TTC549 (cell line): Measurements from ENCODE around the gene MTMR3.
"Not testable (repeated sequence)": the region's sequence is repeated elsewhere in the genome, so short reads cannot be mapped to it uniquely, and the experiment has no call there.

Experiments used
- FAIRE-seq: peaks from 2 replicates; lab custom pipeline; 2012; peaks lifted over from hg19 to GRCh38; lab: Jason Lieb, UNC

The MTMR3 gene

DNA sequence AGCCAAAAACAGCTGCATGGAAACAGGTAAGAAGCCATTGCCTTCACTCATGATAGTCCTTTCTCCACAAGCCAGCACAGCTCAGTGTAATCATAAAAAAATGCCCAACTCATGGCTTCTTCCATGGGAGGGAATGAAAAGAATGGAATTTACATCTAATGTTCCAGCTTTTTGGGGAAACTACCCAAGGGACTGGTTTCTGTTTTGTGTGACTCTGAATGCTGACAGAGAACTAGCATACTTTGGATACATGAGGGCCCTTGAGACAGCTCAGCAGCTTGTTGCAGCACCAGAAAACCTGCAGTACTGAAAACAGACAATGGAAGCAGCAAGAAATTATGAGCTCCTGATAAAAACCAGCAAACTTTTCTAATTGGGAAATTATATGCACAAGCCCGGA lies 173.0 kb downstream of the MTMR3 start:
- FAIRE-seq = no peak

DNA sequence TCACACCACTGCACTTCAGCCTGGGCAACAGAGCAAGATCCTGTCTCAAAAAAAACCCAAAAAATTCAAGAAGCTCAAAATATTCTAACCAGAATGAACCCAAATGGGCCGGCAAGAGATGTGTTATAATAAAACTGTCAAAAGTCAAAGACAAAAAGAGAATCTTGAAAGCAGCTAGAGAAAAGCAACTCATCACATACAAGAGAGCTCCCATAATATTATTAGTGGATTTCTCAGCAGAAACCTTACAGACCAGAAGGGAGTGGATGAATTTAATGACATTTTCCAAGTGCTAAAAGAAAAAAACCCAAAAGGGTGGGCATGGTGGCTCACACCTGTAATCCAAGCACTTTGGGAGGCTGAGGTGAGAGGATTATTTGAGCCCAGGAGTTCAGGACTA lies 174.4 kb downstream of the MTMR3 start:
- no peak for FAIRE-seq

DNA sequence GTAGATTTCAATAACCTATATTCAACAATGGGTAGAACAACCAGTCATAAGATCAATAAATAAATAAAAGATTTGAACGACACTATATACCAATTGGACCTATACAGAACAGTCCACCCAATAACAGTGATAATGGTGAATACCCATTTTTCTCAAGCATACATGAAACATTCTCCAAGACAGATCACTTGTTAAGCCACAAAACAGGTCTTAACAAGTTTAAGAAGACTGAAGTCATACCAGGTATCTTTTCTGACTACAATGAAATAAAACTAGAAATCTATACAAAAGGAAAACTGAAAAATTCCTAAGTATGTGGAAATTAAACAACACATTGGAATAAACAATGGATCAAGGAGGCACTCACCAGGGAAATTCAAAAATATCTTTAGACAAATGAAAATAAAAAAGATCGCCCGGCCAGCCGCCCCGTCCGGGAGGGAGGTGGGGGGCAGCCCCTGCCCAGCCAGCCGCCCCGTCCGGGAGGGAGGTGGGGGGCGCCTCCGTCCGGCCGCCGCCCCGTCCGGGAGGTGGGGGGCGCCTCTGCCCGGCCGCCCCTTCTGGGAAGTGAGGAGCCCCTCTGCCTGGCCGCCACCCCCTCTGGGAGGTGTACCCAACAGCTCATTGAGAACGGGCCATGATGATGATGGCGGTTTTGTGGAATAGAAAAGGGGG lies 176.5 kb downstream of the MTMR3 start:
- not testable (repeated sequence) for FAIRE-seq

DNA sequence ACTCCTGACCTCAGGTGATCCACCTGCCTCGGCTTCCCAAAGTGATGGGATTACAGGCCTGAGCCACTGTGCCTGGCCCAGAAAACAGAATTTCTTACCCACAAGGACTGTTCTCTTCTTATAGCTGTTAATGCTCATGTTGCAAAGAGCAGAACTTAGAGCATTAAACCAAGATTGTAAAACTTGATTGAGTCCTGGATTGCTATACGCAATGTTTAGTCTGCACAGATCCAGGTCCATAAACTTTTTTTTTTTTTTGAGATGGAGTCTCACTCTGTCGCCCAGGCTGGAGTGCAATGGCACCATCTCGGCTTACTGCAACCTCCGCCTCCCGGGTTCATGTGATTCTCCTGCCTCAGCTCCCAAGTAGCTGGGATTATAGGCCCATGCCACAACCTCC lies 178.1 kb downstream of the MTMR3 start:
- not testable (repeated sequence) for FAIRE-seq

DNA sequence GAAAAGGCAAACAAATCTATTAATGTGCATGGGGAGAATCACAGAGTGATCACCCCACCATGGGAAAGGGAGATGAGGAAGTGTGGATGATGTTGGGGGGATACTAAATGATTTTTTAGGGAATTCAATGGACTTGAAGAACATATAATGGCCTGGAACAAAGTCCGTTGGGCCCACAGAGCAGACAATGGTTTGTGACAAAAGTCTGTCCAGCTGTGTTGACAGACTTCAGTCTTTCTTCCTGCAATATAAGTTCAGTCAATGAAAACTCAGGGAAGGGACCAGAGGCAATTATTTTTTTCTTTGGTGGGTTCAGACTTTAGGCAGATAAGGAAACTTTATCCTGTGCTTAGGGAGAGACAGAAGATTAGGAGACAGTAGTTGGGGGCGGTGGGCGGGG lies 179.3 kb downstream of the MTMR3 start:
- no peak for FAIRE-seq

DNA sequence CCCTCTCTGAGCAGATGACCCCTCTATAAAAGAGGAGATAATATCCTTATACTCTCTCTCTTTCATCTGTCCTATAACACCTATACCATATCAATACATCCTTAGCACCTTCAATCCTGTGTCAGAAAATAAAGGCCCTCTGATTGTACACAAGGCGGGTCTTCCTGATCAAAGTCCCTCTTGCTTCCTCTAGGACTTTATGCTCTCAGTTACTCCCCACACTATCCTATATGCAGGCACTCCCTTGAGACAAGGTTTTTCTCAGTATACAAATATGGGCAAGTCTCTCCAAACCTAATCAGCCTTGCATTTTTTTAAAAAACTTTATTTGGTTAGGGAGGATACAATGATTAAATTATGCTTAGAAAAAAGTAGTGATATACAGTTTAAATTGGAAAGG lies 180.0 kb downstream of the MTMR3 start:
- no peak for FAIRE-seq

DNA sequence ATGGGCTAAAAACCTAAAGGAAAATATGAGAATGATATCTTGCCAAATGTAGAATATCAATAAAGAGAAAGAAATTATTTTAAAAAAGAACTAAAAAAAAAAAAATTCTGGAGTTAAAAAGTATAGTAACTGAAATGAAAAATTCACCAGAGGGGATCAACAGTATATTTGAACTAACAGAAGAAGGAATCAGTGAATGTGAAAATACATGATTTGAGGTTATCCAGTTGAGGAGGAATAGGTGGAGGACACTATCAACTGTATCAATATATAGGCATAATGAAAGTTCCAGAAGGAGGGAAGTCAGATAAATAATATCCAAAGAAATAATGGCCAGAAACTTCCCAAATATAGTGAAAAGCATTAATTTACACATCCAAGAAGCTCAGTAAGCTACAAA lies 181.2 kb downstream of the MTMR3 start:
- FAIRE-seq = no peak

DNA sequence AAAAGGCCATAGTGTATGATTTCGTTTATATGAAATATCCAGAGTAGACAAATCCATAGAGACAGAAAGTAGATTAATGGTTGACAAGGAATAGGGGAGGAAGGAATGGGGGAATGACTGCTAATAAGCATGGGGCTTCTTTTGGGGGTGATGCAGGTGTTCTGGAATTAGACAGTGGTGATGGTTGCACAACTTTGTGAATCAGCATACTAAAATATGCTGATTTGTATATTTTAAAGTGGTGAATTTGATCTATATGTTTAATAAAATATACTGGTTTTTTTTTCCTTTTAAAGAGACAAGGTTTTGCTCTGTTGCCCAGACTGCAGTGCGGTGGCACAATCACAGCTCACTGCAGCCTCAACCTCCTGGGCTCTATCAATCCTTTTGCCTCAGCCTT lies 190.8 kb downstream of the MTMR3 start:
- FAIRE-seq = no peak

DNA sequence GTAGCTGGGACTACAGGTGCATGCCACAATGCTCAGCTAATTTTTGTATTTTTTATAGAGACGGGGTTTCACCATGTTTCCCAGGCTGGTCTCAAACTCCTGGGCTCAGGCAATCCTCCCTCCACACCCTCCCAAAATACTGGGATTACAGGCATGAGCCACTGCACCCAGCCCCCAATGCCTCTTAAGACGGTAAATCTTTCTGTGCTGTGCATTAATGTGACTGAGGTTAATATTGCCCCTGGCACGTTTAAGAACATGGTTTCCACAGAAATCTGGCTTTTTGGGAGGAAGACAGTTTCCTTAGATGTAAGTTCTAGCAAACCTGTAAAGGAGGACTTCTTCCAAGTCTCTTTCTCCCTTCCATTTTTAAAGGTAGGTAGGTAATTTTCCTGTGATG lies 191.2 kb downstream of the MTMR3 start:
- no peak for FAIRE-seq

DNA sequence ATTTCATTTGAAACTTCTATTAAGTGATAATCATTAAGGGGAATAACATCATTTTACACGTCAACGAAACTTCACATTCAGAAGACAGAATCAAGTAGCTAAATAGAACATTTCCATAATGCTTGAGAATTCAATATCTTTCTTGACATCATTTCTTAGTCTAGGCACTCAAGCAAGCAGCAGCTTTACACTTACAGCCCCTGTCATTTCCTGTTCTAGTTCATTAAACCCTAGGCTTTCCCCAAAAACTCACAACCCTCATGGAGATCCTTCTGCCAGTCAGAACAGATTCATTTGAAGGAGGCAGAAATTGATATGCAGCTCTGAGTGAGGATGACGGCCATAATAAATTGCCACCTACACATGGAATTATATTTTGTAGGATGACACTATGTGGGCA lies 192.0 kb downstream of the MTMR3 start:
- no peak for FAIRE-seq

DNA sequence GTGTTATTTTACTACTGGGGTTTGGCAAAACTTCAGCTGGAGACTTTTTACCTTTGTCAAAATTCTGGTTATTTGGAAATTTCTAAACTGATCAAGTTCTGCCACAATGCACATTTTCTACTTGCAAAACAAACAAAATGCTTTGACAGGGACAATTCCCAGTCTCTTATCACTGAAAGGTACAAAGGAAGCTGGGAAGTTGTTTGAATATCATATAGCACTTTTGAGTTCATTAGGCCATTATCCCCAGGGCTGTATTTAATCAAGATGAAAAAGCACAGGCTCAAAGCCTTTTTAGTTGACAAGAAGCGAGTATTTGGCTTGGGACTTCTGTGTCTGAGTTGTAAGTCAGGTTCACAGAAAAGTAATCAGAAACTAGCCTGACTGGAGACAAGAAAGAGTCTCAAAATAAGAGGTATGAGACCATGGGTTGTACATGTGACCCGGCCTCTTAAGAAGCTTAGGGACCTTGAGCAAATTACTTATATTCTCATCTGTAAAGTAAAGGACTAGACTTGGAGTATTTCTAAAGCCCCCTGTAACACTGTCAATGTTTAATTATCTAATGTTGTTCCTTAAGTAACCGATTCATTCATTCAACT lies 194.4 kb downstream of the MTMR3 start:
- FAIRE-seq = no peak

DNA sequence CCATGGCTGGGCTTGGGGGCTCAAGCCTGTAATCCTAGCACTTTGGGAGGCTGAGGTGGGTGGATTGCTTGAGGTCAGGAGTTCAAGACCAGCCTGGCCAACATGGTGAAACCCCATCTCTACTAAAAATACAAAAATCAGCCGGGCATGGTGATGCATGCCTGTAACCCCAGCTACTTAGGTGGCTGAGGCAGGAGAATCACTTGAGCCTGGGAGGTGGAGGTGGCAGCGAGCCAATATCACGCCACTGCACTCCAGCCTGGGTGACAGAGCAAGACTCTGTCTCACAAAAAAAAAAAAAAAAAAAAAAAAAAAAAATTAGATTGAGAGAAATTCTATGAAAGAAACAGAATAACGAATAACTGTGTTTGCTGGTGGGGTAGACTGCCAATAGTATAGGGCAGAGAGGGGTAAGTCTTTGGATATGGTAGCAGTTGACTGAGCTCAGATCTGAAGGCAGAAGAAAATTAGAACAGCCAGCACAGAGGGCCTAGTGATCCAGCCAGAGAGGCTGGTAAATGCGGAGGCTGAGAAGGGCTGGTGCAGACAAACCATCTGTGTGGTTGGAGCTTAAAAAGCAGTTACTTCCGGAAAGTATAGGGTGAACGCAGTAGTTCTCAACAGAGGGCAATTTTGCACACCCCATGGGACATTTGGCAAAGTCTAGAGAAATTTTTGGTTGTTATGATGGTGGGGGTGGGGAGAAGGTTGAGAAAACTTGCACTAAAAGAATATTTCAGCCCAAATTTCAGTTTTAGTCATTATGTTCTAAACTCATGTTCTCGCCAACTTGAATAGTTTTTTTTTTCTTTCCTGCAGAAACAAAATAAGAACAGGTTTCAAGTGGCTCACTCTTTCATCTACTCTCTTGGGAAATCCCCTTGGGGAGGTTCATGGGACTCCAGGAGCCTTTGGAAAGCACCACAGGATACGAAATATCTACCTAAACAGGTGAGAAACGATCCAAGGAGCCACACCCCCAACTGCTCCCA lies 195.6 kb downstream of the MTMR3 start:
- FAIRE-seq = no peak

DNA sequence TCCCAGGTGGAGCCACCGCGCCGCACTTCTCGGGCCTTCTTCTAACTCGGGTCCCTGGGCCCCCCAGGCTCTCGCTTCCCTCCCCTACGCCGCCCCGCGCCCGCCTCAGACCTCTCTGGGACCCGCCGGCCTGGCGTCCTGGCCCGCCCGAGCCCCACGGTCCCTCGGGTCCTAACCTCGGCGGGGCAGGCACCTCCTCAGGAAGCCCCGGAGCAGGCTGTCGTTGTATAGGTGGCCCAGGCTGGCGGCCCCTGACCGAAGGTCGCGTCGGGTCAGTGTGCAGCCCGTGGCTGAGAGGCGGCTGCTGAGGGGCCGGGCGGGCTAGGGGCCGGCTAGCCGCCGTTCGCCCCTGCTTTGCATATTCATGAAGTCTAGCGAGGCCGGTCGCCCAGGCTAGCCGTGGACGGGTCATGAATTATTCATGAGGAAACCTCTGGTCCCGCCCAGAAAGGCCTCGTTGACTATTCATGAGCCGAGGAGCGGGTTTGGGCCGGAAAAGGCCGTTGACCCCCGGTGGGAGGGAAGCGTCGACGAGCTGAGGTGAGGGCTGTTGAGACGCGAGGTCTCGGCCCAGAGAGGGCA lies 197.1 kb downstream of the MTMR3 start, which contains the start of gene HORMAD2:
Gene HORMAD2, plus strand, starts transcription at position 513 of the 582 bp plus-strand sequence. CDS start 13,489 bp downstream, outside the sequence.
- FAIRE-seq = no peak
